Kidney (tissue), 14 donors: ENCODE measurements around the gene SPATA31D4. TPM values are rescaled to one million over a fixed set of nuclear protein-coding genes. Genes with fewer than 3 reads are reported as not detected.

Experiments
- DNase-seq, 5 donors: peaks; one replicate each; pipeline ENCODE4 v3.0.0-alpha.2; 2013 to 2020
- FAIRE-seq: peaks from 2 replicates; lab custom pipeline; 2012; peaks lifted over from hg19 to GRCh38; lab: Jason Lieb, UNC
- H3K27ac ChIP-seq, 2 donors: one replicate each; pipeline ENCODE4 v1.7.0; 2013; ENCODE audit warnings: low read depth in 2 of 2, low read length in 2 of 2, inconsistent platforms in 1 of 2
- H3K27me3 ChIP-seq: one replicate; pipeline ENCODE4 v1.7.1; 2013; ENCODE audit warnings: low read length, inconsistent platforms; ENCODE audit not compliant: control insufficient read depth, insufficient read depth
- H3K36me3 ChIP-seq, 3 donors: one replicate each; pipeline versions ENCODE4 v1.7.0 to v1.7.1; 2013; ENCODE audit warnings: low read length in 3 of 3, control low read depth in 1 of 3, inconsistent platforms in 1 of 3; ENCODE audit not compliant: insufficient read depth in 3 of 3, control insufficient read depth in 2 of 3
- H3K4me1 ChIP-seq, 3 donors: one replicate each; pipeline versions ENCODE4 v1.7.0 to v1.7.1; 2013; ENCODE audit warnings: low read length in 3 of 3, inconsistent platforms in 1 of 3, low read depth in 1 of 3; ENCODE audit not compliant: control insufficient read depth in 2 of 3, insufficient read depth in 2 of 3
- H3K4me3 ChIP-seq, 3 donors: one replicate each; pipeline versions ENCODE4 v1.7.0 to v1.8.1; 2013; ENCODE audit warnings: low read length in 3 of 3, control low read depth in 1 of 3, inconsistent platforms in 1 of 3
- H3K9ac ChIP-seq, 3 donors: one replicate each; pipeline versions ENCODE4 v1.7.0 to v1.7.1; 2013; ENCODE audit warnings: low read length in 3 of 3, control low read depth in 1 of 3, inconsistent platforms in 1 of 3
- H3K9me3 ChIP-seq, 3 donors: one replicate each; pipeline versions ENCODE4 v1.7.0 to v1.7.1; 2013; ENCODE audit warnings: low read length in 3 of 3, control low read depth in 1 of 3, inconsistent platforms in 1 of 3; ENCODE audit not compliant: control insufficient read depth in 2 of 3, insufficient read depth in 1 of 3
- CTCF ChIP-seq: IDR thresholded peaks from 3 replicates; pipeline ENCODE4 v1.5.1; 2012; ENCODE audit warnings: mild to moderate bottlenecking, moderate library complexity, borderline replicate concordance; ENCODE audit not compliant: insufficient read depth; ENCODE audit errors: extremely low read depth
- intact Hi-C: fragments of 100-400 bp; cut with DNase I; formaldehyde crosslinking; loops from one replicate; pipeline ENCODE4 v1.11.1; 2022
- polyA plus RNA-seq: library from polyadenylated mRNA; stranded (reverse); fragments of 350-450 nt; fragmentation: Illumina TruSeq; extraction: RNeasy Lipid Tissue Mini Kit (QIAGEN cat#74804); gene quantifications from one replicate; pipeline ENCODE4 v1.2.3, GENCODE V29; 2014; ENCODE audit warnings: low read depth, low replicate concordance; ENCODE audit not compliant: insufficient read depth
- total RNA-seq: library from RNA; stranded (reverse); fragmentation: NEBNext Ultra II Directional; extraction: Animal tissue kit (Norgen Biotek cat#: 25700); gene quantifications from one replicate; pipeline ENCODE4 v1.2.1, GENCODE V29; 2021
- donor health status: control.
- donor health status: control.
- donor health status: control.
- donor health status: control.
- donor health status: control.
- donor health status: DM: yes; HTN: yes; CAD: no.
- donor health status: Normal renal cell carcinoma (clear cell type).

The SPATA31D4 gene
- total and polyA plus RNA-seq, 2 donors from 2014 or later = not detected

GRCh38 chr9:81976351-81976750 is 48.1 kb downstream of the SPATA31D4 start:
- FAIRE-seq (no peak), DNase-seq (no peak)
- intact Hi-C loops = no loop called here
- Histone ChIP-seq H3K27me3 (no peaks in the 10 kb centered on the region), H3K4me1 (no peaks in the 10 kb centered on the region), H3K9me3 (peaks cover 0 to 6% (median 2%) of the 10 kb centered on the region in 3 donors), H3K9ac (no peak overlapping the region), H3K4me3 (no peak overlapping the region), H3K27ac (no peak overlapping the region), H3K36me3 (no peaks in the 10 kb centered on the region)
- no peak for TF ChIP-seq CTCF

- Histone ChIP-seq H3K9ac (no peak overlapping the region), H3K4me1 (no peaks in the 10 kb centered on the region), H3K36me3 (no peaks in the 10 kb centered on the region), H3K4me3 (no peak overlapping the region), H3K27me3 (no peaks in the 10 kb centered on the region), H3K9me3 (peaks cover 0 to 5% (median 2%) of the 10 kb centered on the region in 3 donors), H3K27ac (no peak overlapping the region)
- TF ChIP-seq CTCF = no peak
- no peak for DNase-seq
- no peak for FAIRE-seq
- intact Hi-C loops = no loop called here
Measured at GRCh38 chr9:81979196-81979595, 51.0 kb downstream of the SPATA31D4 start.

GRCh38 chr9:81980568-81980967 is 52.3 kb downstream of the SPATA31D4 start:
- intact Hi-C loops = no loop called here
- FAIRE-seq = no peak

More at GRCh38 chr9:81980568-81980967, 52.3 kb downstream of the SPATA31D4 start:
- H3K9ac ChIP-seq = no peak overlapping the region
- no peaks in the 10 kb centered on the region for H3K4me1 ChIP-seq
- no peak for TF ChIP-seq CTCF
- DNase-seq = no peak
- H3K4me3 ChIP-seq = no peak overlapping the region
- no peak overlapping the region for H3K27ac ChIP-seq
- no peaks in the 10 kb centered on the region for H3K27me3 ChIP-seq
- H3K36me3 ChIP-seq = no peaks in the 10 kb centered on the region
- no peaks in the 10 kb centered on the region for H3K9me3 ChIP-seq
